Measurements from ENCODE around the gene SLC25A22.

SLC25A22 gene

DNA sequence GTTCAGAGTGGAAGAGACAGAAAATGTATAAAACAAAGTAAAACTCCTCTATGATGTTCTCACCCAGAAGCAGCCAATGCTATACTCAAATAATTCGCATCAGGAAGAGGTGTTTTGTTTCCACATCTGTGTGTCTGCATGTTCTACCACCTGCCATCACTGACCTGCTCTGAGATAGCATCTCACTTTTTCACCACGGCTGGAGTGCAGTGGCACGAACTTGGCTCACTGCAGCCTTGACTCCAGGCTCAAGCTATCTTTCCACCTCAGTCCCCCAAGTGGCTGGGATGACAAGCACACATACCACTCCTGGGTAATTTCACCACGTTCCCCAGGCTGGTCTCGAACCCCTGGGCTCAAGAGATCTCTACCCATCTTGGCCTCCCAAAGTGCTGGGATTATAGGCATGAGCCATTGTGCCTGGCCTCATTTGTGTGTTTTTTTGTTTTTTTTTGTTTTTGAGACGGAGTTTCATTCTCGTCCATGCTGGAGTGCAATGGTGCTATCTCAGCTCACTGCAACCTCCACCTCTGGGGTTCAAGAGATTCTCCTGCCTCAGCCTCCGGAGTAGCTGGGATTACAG lies 36.5 kb downstream of the SLC25A22 start:
- in situ Hi-C loops (cut with MboI; ENCODE audit: low sequenced_read_pairs) = no loop called here

DNA sequence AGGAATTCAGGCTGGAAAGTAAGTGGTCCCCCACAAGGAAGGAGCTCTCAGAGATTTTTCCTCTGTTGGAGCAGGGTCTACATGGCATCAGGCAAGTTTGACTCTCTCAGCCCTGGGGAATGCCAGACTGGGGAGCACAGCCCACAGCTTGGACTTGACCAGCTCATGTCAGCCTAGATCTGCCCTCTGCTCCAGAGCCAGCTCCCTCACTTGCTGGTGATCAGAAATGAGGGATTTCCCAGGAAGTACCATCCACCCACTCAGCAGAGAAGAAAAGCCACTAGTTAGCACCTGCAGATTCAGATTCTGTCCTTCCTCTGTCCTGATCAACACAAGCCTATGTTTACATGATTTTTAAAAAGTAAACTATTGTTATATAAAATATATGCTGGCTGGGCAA lies 37.8 kb downstream of the SLC25A22 start:
- in situ Hi-C loops (cut with MboI; ENCODE audit: low sequenced_read_pairs) = no loop called here

- in situ Hi-C loops (cut with MboI; ENCODE audit: low sequenced_read_pairs) = no loop called here
Measured at GRCh38 chr11:749731-750130, 48.4 kb downstream of the SLC25A22 start.

DNA sequence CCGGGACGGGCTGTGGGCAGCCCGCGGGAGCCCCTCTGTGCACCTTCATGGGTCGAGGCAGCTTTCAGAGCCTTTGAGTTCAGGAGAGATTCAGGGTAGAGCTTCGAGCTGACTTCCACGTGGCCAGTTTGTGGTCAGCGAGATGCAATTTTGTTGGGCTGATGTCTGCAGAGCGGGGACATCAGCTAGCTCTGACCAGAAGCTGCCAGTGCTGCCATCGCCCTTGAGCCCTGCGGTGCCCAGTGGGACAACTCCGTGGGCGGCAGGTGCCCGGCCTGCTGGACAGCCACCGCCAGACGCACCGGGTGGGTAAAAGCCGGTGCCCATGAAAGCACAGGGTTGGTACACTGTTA lies 50.1 kb downstream of the SLC25A22 start:
- in situ Hi-C loops (cut with MboI; ENCODE audit: low sequenced_read_pairs) = no loop called here

- in situ Hi-C loops (cut with MboI; ENCODE audit: low sequenced_read_pairs) = no loop called here
Measured at GRCh38 chr11:747158-748006, 50.7 kb downstream of the SLC25A22 start, which contains the start of gene TALDO1. TALDO1 (plus strand) TSS chr11:747464; CDS start chr11:747482, 18 bp downstream.

GRCh38 chr11:746289-747157 lies 51.6 kb downstream of the SLC25A22 start:
- in situ Hi-C loops (cut with MboI; ENCODE audit: low sequenced_read_pairs) = no loop called here

DNA sequence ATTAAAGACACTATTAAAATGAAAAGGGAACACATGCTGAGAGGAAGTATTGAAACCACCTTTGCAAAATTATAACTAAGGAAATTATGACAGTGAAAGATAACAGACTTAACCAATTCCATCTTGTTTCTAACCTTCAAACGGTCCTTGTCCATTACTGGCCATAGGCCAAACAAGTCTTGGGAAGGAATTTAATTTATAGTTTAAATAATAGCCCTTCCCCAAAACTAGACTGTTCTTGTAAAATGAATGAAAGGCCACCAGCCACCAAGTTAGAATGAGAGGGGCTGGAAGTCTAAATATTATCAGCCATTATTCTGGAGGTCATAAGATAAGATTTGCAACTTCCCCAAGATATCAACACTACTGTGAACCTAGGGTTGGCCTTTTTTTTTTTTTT lies 52.7 kb downstream of the SLC25A22 start:
- in situ Hi-C loops (cut with MboI; ENCODE audit: low sequenced_read_pairs) = no loop called here

GRCh38 chr11:742571-743201 lies 55.4 kb downstream of the SLC25A22 start:
- in situ Hi-C loops (cut with MboI; ENCODE audit: low sequenced_read_pairs) = no loop called here

DNA sequence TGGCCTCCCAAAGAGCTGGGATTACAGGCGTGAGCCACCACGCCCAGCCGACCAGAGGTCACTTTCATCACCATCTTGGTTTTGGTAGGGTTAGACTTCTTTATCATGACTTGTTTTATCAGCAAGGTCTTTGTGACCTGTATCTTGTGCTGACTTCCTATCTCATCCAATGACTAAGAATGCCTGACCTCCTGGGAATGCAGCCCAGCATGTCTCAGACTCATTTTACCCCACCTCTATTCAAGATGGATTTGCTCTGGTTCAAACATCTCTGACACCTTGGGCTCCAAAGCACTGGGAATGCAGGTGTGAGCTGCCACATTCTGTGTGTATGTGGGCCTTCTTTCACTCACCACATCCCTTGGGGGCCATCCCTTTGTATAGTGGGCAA lies 55.9 kb downstream of the SLC25A22 start:
- in situ Hi-C loops (cut with MboI; ENCODE audit: low sequenced_read_pairs) = no loop called here

Data from hTERT RPE-1 (cell line).